ENCODE data around the gene BMAL1.

BMAL1 gene

DNA sequence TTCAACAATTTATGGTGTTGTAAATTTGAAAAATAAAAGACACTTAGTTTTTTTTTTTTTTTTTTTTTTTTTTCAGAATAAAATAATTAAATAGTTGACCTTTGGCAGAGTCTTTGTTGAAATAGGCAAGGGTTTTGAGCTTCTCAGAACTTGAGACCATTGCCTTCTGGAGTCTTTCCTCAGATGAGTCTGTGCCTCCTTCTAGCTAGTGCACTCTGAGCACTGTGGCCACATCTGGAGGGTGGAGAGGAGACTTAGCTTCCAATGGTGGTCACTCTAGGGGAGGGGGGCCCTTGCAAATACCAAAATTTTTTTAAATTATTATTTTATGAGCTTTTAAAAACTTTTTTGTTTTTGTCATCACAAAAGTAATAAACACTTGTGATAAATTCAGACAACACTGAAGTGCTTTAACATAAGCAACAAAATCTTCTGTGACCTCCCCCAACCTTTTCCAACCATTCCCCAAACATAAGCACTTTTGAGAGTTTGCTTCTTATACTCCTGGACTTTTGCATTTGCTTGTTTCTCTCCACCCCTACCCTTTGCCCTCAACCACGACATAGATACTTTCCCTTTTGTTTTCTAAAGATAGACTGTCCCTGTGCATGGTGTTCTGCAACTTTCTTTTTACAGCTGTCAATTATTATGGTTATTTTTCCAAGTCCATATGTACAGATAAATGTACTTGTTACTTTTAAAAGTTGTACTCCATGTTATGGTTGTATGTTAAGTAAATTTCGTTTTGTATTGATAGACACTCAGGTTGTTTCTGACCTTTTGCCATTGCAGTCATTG is 41.1 kb downstream of the BMAL1 start:
- no peak for DNase-seq (ENCODE audit: low read depth)
- TF ChIP-seq, protein P1, sequence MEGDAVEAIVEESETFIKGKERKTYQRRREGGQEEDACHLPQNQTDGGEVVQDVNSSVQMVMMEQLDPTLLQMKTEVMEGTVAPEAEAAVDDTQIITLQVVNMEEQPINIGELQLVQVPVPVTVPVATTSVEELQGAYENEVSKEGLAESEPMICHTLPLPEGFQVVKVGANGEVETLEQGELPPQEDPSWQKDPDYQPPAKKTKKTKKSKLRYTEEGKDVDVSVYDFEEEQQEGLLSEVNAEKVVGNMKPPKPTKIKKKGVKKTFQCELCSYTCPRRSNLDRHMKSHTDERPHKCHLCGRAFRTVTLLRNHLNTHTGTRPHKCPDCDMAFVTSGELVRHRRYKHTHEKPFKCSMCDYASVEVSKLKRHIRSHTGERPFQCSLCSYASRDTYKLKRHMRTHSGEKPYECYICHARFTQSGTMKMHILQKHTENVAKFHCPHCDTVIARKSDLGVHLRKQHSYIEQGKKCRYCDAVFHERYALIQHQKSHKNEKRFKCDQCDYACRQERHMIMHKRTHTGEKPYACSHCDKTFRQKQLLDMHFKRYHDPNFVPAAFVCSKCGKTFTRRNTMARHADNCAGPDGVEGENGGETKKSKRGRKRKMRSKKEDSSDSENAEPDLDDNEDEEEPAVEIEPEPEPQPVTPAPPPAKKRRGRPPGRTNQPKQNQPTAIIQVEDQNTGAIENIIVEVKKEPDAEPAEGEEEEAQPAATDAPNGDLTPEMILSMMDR (IDR thresholded peaks at IDR 0.05; ENCODE audit: low read length, missing control alignments), result no peak
- H3K4me3 ChIP-seq (replicated peaks; ENCODE audit: low read depth, low read length), result no peak overlapping the region

- TF ChIP-seq, protein P1 (IDR thresholded peaks at IDR 0.05; ENCODE audit: low read length, missing control alignments), result no peak
- DNase-seq (ENCODE audit: low read depth), result no peak
- H3K4me3 ChIP-seq (replicated peaks; ENCODE audit: low read depth, low read length), result no peak overlapping the region
These were observed 43.1 kb downstream of the BMAL1 start for GRCh38 chr11:13320688-13321087.

GRCh38 chr11:13321431-13321830 is 43.8 kb downstream of the BMAL1 start:
- TF ChIP-seq, protein P1 (IDR thresholded peaks at IDR 0.05; ENCODE audit: low read length, missing control alignments), result no peak
- H3K4me3 ChIP-seq (replicated peaks; ENCODE audit: low read depth, low read length), result no peak overlapping the region
- DNase-seq (ENCODE audit: low read depth), result no peak

DNA sequence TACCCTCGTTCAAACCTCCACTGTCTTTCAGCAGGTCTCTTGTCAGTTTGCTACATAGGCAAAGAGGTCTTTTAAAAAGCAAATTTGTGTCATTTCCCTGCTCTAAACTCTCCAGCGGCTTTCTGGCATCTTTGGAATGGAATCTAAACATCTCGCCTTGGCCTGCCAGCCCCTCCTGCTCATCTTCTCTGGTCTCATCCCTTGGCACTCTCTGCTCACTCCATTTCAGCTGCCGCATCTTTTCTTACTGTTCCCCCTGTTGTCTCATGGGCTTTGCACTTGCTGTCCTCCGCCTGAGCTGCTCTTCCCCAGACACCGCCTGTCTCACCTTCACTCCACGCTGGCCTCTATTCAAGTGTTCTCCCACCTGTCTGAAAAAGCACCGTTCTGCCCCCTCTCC is 46.6 kb downstream of the BMAL1 start:
- no peak for DNase-seq (ENCODE audit: low read depth)
- H3K4me3 ChIP-seq (replicated peaks; ENCODE audit: low read depth, low read length), result no peak overlapping the region
- TF ChIP-seq, protein P1 (IDR thresholded peaks at IDR 0.05; ENCODE audit: low read length, missing control alignments), result no peak

DNA sequence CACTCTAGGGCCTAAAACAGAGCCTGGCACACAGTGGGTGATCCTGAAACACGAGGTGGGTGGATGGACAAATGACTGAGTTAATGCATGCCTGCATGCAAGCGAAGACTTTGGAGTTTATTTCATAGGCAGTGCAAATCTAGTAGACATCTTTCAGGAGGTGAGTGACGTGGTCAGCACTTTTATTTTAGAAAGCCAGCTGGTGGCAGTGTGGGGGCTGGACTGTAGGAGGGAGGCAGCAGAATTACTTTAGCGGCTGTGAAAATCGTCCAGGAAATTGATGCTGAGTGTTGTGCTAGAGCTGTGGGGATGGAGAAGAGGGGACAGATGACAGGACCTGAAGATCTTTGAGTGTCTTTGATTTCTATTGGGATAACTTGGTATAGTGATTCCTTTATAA is 47.1 kb downstream of the BMAL1 start:
- DNase-seq (ENCODE audit: low read depth), result no peak
- H3K4me3 ChIP-seq (replicated peaks; ENCODE audit: low read depth, low read length), result no peak overlapping the region
- TF ChIP-seq, protein P1 (IDR thresholded peaks at IDR 0.05; ENCODE audit: low read length, missing control alignments), result no peak

- TF ChIP-seq, protein P1 (IDR thresholded peaks at IDR 0.05; ENCODE audit: low read length, missing control alignments), result no peak
- DNase-seq (ENCODE audit: low read depth), result no peak
- H3K4me3 ChIP-seq (replicated peaks; ENCODE audit: low read depth, low read length), result no peak overlapping the region
These were observed 49.8 kb downstream of the BMAL1 start for GRCh38 chr11:13327421-13327820.

GRCh38 chr11:13328286-13328685 is 50.7 kb downstream of the BMAL1 start:
- no peak overlapping the region for H3K4me3 ChIP-seq (replicated peaks; ENCODE audit: low read depth, low read length)
- TF ChIP-seq, protein P1 (IDR thresholded peaks at IDR 0.05; ENCODE audit: low read length, missing control alignments), result no peak
- no peak for DNase-seq (ENCODE audit: low read depth)
